ENCODE measurements around the gene TLR10. TPM values are rescaled to one million over a fixed set of nuclear protein-coding genes. Genes with fewer than 3 reads are reported as not detected.

Gene TLR10
- total and polyA plus RNA-seq, 9 of the 15 experiments (the other 6 are each of a cell fraction or from before 2014, with no cell fraction given): 0.03 to 0.05 TPM; not detected in 7

DNA sequence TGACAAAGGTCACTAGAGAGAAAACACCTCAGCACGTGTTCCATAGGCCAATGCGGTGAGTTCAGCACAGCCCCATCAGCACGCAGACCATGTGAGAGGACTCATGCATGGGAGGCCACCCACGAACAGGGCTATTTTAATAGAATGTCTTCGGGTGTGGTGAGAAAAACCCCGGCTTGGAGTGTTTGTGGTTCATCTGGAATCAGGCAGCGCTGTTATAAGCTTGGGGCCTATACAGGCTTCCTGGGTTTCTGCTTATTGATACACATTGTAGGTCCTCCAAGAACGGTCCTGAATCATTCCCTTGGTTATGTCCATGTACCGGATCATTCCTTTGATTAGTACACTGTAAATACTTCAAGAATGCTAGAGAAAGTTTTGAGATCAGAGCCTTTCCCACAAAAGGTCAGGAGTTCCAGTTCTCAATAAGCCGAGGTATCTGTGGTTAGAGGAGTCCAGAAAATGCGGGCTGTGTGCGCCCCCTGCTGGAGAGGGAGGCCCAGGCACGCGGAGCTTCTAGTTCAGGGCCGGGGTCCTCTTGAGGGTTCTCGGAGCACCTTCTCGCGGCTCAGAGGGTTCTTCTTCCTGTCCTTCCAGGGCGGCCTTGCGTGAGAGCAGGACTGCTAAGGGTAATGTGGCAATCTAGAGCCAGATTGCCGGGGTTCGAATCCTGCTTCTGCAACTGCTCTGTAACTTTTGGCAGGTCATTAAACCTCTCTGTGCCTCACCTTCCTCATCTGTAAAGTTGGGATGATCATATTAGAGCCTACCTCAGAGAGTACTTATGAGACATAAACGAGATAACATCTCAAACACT, 51.8 kb downstream of the TLR10 start (continued):
- TF ChIP-seq, protein P1, sequence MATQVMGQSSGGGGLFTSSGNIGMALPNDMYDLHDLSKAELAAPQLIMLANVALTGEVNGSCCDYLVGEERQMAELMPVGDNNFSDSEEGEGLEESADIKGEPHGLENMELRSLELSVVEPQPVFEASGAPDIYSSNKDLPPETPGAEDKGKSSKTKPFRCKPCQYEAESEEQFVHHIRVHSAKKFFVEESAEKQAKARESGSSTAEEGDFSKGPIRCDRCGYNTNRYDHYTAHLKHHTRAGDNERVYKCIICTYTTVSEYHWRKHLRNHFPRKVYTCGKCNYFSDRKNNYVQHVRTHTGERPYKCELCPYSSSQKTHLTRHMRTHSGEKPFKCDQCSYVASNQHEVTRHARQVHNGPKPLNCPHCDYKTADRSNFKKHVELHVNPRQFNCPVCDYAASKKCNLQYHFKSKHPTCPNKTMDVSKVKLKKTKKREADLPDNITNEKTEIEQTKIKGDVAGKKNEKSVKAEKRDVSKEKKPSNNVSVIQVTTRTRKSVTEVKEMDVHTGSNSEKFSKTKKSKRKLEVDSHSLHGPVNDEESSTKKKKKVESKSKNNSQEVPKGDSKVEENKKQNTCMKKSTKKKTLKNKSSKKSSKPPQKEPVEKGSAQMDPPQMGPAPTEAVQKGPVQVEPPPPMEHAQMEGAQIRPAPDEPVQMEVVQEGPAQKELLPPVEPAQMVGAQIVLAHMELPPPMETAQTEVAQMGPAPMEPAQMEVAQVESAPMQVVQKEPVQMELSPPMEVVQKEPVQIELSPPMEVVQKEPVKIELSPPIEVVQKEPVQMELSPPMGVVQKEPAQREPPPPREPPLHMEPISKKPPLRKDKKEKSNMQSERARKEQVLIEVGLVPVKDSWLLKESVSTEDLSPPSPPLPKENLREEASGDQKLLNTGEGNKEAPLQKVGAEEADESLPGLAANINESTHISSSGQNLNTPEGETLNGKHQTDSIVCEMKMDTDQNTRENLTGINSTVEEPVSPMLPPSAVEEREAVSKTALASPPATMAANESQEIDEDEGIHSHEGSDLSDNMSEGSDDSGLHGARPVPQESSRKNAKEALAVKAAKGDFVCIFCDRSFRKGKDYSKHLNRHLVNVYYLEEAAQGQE (IDR thresholded peaks at IDR 0.05; ENCODE audit: borderline replicate concordance): peak; percentile 92
- TF ChIP-seq, protein P1 (CRISPR knock-in tag; IDR thresholded peaks at IDR 0.05; ENCODE audit: low read depth): no peak
- TF ChIP-seq PHF21A (IDR thresholded peaks at IDR 0.05; ENCODE audit: borderline replicate concordance, low read depth): no peak
- TF ChIP-seq ARID2 (IDR thresholded peaks at IDR 0.05): peak; percentile 88
- peak; percentile 82 for TF ChIP-seq CC2D1A (IDR thresholded peaks at IDR 0.05)
- TF ChIP-seq, protein P2, sequence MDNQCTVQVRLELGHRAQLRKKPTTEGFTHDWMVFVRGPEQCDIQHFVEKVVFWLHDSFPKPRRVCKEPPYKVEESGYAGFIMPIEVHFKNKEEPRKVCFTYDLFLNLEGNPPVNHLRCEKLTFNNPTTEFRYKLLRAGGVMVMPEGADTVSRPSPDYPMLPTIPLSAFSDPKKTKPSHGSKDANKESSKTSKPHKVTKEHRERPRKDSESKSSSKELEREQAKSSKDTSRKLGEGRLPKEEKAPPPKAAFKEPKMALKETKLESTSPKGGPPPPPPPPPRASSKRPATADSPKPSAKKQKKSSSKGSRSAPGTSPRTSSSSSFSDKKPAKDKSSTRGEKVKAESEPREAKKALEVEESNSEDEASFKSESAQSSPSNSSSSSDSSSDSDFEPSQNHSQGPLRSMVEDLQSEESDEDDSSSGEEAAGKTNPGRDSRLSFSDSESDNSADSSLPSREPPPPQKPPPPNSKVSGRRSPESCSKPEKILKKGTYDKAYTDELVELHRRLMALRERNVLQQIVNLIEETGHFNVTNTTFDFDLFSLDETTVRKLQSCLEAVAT (IDR thresholded peaks at IDR 0.05): peak in 1 of 2 experiments; percentile 89; a peak in 2 of 4 replicates
- TF ChIP-seq ZNF695 (CRISPR knock-in tag; IDR thresholded peaks at IDR 0.05): no peak
- TF ChIP-seq, protein P3, sequence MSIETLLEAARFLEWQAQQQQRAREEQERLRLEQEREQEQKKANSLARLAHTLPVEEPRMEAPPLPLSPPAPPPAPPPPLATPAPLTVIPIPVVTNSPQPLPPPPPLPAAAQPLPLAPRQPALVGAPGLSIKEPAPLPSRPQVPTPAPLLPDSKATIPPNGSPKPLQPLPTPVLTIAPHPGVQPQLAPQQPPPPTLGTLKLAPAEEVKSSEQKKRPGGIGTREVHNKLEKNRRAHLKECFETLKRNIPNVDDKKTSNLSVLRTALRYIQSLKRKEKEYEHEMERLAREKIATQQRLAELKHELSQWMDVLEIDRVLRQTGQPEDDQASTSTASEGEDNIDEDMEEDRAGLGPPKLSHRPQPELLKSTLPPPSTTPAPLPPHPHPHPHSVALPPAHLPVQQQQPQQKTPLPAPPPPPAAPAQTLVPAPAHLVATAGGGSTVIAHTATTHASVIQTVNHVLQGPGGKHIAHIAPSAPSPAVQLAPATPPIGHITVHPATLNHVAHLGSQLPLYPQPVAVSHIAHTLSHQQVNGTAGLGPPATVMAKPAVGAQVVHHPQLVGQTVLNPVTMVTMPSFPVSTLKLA (conservative IDR thresholded peaks at IDR 0.05): 0 out of 4 replicates have a peak, but pooled peaks of 1 of the 2 experiments have one; percentile 18
- TF ChIP-seq POLR2AphosphoS5 (IDR thresholded peaks at IDR 0.05; ENCODE audit: control insufficient read depth, insufficient read depth, low read depth, low read length): no peak
- TF ChIP-seq BHLHE40 (IDR thresholded peaks at IDR 0.05; ENCODE audit: low read length): peak; percentile 35; the same call in 1 of the 2 replicates
- TF ChIP-seq HDAC2 (IDR thresholded peaks at IDR 0.05): 0 out of 2 replicates have a peak, but pooled peaks have one; percentile 19
- TF ChIP-seq ZNF41 (CRISPR knock-in tag; conservative IDR thresholded peaks at IDR 0.05): no peak
- TF ChIP-seq, protein P4, sequence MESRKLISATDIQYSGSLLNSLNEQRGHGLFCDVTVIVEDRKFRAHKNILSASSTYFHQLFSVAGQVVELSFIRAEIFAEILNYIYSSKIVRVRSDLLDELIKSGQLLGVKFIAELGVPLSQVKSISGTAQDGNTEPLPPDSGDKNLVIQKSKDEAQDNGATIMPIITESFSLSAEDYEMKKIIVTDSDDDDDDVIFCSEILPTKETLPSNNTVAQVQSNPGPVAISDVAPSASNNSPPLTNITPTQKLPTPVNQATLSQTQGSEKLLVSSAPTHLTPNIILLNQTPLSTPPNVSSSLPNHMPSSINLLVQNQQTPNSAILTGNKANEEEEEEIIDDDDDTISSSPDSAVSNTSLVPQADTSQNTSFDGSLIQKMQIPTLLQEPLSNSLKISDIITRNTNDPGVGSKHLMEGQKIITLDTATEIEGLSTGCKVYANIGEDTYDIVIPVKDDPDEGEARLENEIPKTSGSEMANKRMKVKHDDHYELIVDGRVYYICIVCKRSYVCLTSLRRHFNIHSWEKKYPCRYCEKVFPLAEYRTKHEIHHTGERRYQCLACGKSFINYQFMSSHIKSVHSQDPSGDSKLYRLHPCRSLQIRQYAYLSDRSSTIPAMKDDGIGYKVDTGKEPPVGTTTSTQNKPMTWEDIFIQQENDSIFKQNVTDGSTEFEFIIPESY (CRISPR knock-in tag; IDR thresholded peaks at IDR 0.05): peak; percentile 15; the same call in 1 of the 2 replicates
- peak; percentile 95 to 98 for TF ChIP-seq RAD21 (CRISPR knock-in tag; conservative IDR thresholded peaks at IDR 0.05 in 1 of 2, IDR thresholded peaks at IDR 0.05 in 1 of 2)

Measured in K562 (cell line).